DND-41 (cell line): ENCODE data around the gene KRTAP10-8.

Source experiments
- CTCF ChIP-seq: IDR thresholded peaks from 2 replicates; pipeline ENCODE4 v1.5.1; 2012; ENCODE audit warnings: borderline replicate concordance, low read length, moderate library complexity, mild to moderate bottlenecking; ENCODE audit not compliant: poor library complexity, severe bottlenecking; ENCODE audit errors: extremely low read depth
- EZH2 ChIP-seq: IDR thresholded peaks from 3 replicates; pipeline ENCODE4 v1.6.1; 2012; ENCODE audit warnings: borderline replicate concordance, low read depth, mild to moderate bottlenecking, moderate library complexity, low read length, inconsistent platforms; ENCODE audit not compliant: severe bottlenecking

DNA sequence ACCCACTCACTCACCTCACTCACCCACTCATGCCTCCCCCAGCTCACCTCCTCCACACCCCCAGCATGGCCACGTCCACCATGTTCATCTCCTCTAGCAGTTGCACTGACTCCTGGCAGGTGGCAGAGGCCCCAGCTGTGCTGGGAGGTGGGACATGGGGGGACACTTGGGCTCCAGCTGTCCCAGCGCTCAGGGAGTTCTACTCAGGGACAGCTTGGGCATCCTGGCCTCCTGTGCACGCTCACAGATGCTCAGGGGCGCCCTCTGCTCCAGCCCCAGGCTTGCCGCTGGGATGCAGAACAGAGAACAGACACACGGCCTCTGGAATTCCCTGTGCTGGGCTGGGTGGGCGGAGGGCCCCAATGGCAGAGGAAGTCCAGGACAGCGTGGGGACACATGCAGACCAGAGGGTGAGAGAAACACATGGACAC lies 5.2 kb downstream of the KRTAP10-8 start:
- TF ChIP-seq CTCF = no peak
- TF ChIP-seq EZH2 = no peak
